Measurements from ENCODE around the gene EID1.

EID1 gene

GRCh38 chr15:48856942-48857341, 21.0 kb upstream of the EID1 start:
- no peak overlapping the region for H3K4me3 ChIP-seq (ENCODE audit: low read length)
- peak overlapping the region; percentile 40 for H2AFZ ChIP-seq (ENCODE audit: low read depth, low read length)
- H3K4me1 ChIP-seq (ENCODE audit: insufficient read depth, low read length) = peaks cover 15% of the 10 kb centered on the region
- no peaks in the 10 kb centered on the region for H3K27me3 ChIP-seq (ENCODE audit: insufficient read depth, low read length)
- no peaks in the 10 kb centered on the region for H3K9me3 ChIP-seq (ENCODE audit: low read length)
- H3K36me3 ChIP-seq (ENCODE audit: insufficient read depth, low read length) = no peaks in the 10 kb centered on the region

GRCh38 chr15:48858401-48858800, 19.5 kb upstream of the EID1 start:
- H3K4me3 ChIP-seq (ENCODE audit: low read length) = no peak overlapping the region
- H3K9me3 ChIP-seq (ENCODE audit: low read length) = no peaks in the 10 kb centered on the region
- no peaks in the 10 kb centered on the region for H3K27me3 ChIP-seq (ENCODE audit: insufficient read depth, low read length)
- H2AFZ ChIP-seq (ENCODE audit: low read depth, low read length) = no peak overlapping the region
- H3K36me3 ChIP-seq (ENCODE audit: insufficient read depth, low read length) = no peaks in the 10 kb centered on the region
- H3K4me1 ChIP-seq (ENCODE audit: insufficient read depth, low read length) = peaks cover 15% of the 10 kb centered on the region

GRCh38 chr15:48859426-48859825, 18.5 kb upstream of the EID1 start:
- H3K36me3 ChIP-seq (ENCODE audit: insufficient read depth, low read length) = no peaks in the 10 kb centered on the region
- no peak overlapping the region for H2AFZ ChIP-seq (ENCODE audit: low read depth, low read length)
- H3K4me1 ChIP-seq (ENCODE audit: insufficient read depth, low read length) = peaks cover 15% of the 10 kb centered on the region
- no peaks in the 10 kb centered on the region for H3K9me3 ChIP-seq (ENCODE audit: low read length)
- no peak overlapping the region for H3K4me3 ChIP-seq (ENCODE audit: low read length)
- no peaks in the 10 kb centered on the region for H3K27me3 ChIP-seq (ENCODE audit: insufficient read depth, low read length)

GRCh38 chr15:48861813-48862431, 16.0 kb upstream of the EID1 start:
- Histone ChIP-seq H3K4me1 (ENCODE audit: insufficient read depth, low read length) (peaks cover 11% of the 10 kb centered on the region), H3K4me3 (ENCODE audit: low read length) (no peak overlapping the region), H3K36me3 (ENCODE audit: insufficient read depth, low read length) (no peaks in the 10 kb centered on the region), H2AFZ (ENCODE audit: low read depth, low read length) (no peak overlapping the region), H3K9me3 (ENCODE audit: low read length) (no peaks in the 10 kb centered on the region), H3K27me3 (ENCODE audit: insufficient read depth, low read length) (no peaks in the 10 kb centered on the region)

- Histone ChIP-seq H2AFZ (ENCODE audit: low read depth, low read length) (no peak overlapping the region), H3K36me3 (ENCODE audit: insufficient read depth, low read length) (no peaks in the 10 kb centered on the region), H3K4me3 (ENCODE audit: low read length) (no peak overlapping the region), H3K9me3 (ENCODE audit: low read length) (no peaks in the 10 kb centered on the region), H3K27me3 (ENCODE audit: insufficient read depth, low read length) (no peaks in the 10 kb centered on the region), H3K4me1 (ENCODE audit: insufficient read depth, low read length) (peaks cover 9% of the 10 kb centered on the region)
Measured at GRCh38 chr15:48862705-48863104, 15.2 kb upstream of the EID1 start.

- Histone ChIP-seq H3K4me3 (ENCODE audit: low read length) (no peak overlapping the region), H3K27me3 (ENCODE audit: insufficient read depth, low read length) (no peaks in the 10 kb centered on the region), H3K4me1 (ENCODE audit: insufficient read depth, low read length) (peaks cover 9% of the 10 kb centered on the region), H3K9me3 (ENCODE audit: low read length) (no peaks in the 10 kb centered on the region), H3K36me3 (ENCODE audit: insufficient read depth, low read length) (no peaks in the 10 kb centered on the region), H2AFZ (ENCODE audit: low read depth, low read length) (peak overlapping the region; percentile 22)
Measured at GRCh38 chr15:48865370-48866079, 12.4 kb upstream of the EID1 start.

GRCh38 chr15:48866141-48866563, 11.8 kb upstream of the EID1 start:
- H3K9me3 ChIP-seq (ENCODE audit: low read length) = no peaks in the 10 kb centered on the region
- H3K27me3 ChIP-seq (ENCODE audit: insufficient read depth, low read length) = no peaks in the 10 kb centered on the region
- no peak overlapping the region for H3K4me3 ChIP-seq (ENCODE audit: low read length)
- H3K36me3 ChIP-seq (ENCODE audit: insufficient read depth, low read length) = no peaks in the 10 kb centered on the region
- peak overlapping the region; percentile 22 for H2AFZ ChIP-seq (ENCODE audit: low read depth, low read length)
- H3K4me1 ChIP-seq (ENCODE audit: insufficient read depth, low read length) = peaks cover 9% of the 10 kb centered on the region

GRCh38 chr15:48868023-48868422, 9.9 kb upstream of the EID1 start:
- no peaks in the 10 kb centered on the region for H3K27me3 ChIP-seq (ENCODE audit: insufficient read depth, low read length)
- peaks cover 9% of the 10 kb centered on the region for H3K4me1 ChIP-seq (ENCODE audit: insufficient read depth, low read length)
- no peaks in the 10 kb centered on the region for H3K9me3 ChIP-seq (ENCODE audit: low read length)
- H3K36me3 ChIP-seq (ENCODE audit: insufficient read depth, low read length) = no peaks in the 10 kb centered on the region
- no peak overlapping the region for H3K4me3 ChIP-seq (ENCODE audit: low read length)
- no peak overlapping the region for H2AFZ ChIP-seq (ENCODE audit: low read depth, low read length)

- Histone ChIP-seq H3K4me3 (ENCODE audit: low read length) (no peak overlapping the region), H3K4me1 (ENCODE audit: insufficient read depth, low read length) (peaks cover 9% of the 10 kb centered on the region), H3K36me3 (ENCODE audit: insufficient read depth, low read length) (no peaks in the 10 kb centered on the region), H3K27me3 (ENCODE audit: insufficient read depth, low read length) (no peaks in the 10 kb centered on the region), H3K9me3 (ENCODE audit: low read length) (no peaks in the 10 kb centered on the region), H2AFZ (ENCODE audit: low read depth, low read length) (no peak overlapping the region)
Measured at GRCh38 chr15:48868536-48868935, 9.4 kb upstream of the EID1 start.

GRCh38 chr15:48869966-48870365, 8.0 kb upstream of the EID1 start:
- Histone ChIP-seq H3K4me3 (ENCODE audit: low read length) (no peak overlapping the region), H2AFZ (ENCODE audit: low read depth, low read length) (no peak overlapping the region), H3K4me1 (ENCODE audit: insufficient read depth, low read length) (peaks cover 9% of the 10 kb centered on the region)

GRCh38 chr15:48871542-48871941, 6.4 kb upstream of the EID1 start:
- no peak overlapping the region for H2AFZ ChIP-seq (ENCODE audit: low read depth, low read length)
- H3K36me3 ChIP-seq (ENCODE audit: insufficient read depth, low read length) = no peaks in the 10 kb centered on the region
- H3K4me1 ChIP-seq (ENCODE audit: insufficient read depth, low read length) = no peaks in the 10 kb centered on the region
- no peaks in the 10 kb centered on the region for H3K27me3 ChIP-seq (ENCODE audit: insufficient read depth, low read length)
- no peak overlapping the region for H3K4me3 ChIP-seq (ENCODE audit: low read length)
- no peaks in the 10 kb centered on the region for H3K9me3 ChIP-seq (ENCODE audit: low read length)

More at GRCh38 chr15:48869966-48870365, 8.0 kb upstream of the EID1 start:
- H3K27me3 ChIP-seq (ENCODE audit: insufficient read depth, low read length) = no peaks in the 10 kb centered on the region
- no peaks in the 10 kb centered on the region for H3K9me3 ChIP-seq (ENCODE audit: low read length)
- no peaks in the 10 kb centered on the region for H3K36me3 ChIP-seq (ENCODE audit: insufficient read depth, low read length)

- H3K27me3 ChIP-seq (ENCODE audit: insufficient read depth, low read length) = no peaks in the 10 kb centered on the region
- H2AFZ ChIP-seq (ENCODE audit: low read depth, low read length) = no peak overlapping the region
- no peaks in the 10 kb centered on the region for H3K4me1 ChIP-seq (ENCODE audit: insufficient read depth, low read length)
- no peaks in the 10 kb centered on the region for H3K9me3 ChIP-seq (ENCODE audit: low read length)
- H3K4me3 ChIP-seq (ENCODE audit: low read length) = no peak overlapping the region
- H3K36me3 ChIP-seq (ENCODE audit: insufficient read depth, low read length) = no peaks in the 10 kb centered on the region
Measured at GRCh38 chr15:48872632-48873031, 5.3 kb upstream of the EID1 start.

- H3K4me3 ChIP-seq (ENCODE audit: low read length) = no peak overlapping the region
- H2AFZ ChIP-seq (ENCODE audit: low read depth, low read length) = no peak overlapping the region
- H3K36me3 ChIP-seq (ENCODE audit: insufficient read depth, low read length) = peaks cover 6% of the 10 kb centered on the region
- no peaks in the 10 kb centered on the region for H3K9me3 ChIP-seq (ENCODE audit: low read length)
- H3K4me1 ChIP-seq (ENCODE audit: insufficient read depth, low read length) = peaks cover 14% of the 10 kb centered on the region
- no peaks in the 10 kb centered on the region for H3K27me3 ChIP-seq (ENCODE audit: insufficient read depth, low read length)
Measured at GRCh38 chr15:48875241-48875960, 2.5 kb upstream of the EID1 start.

All from neuron (in vitro differentiated cells).